ENCODE measurements around the gene UBTD1. TPM values are rescaled to one million over a fixed set of nuclear protein-coding genes. Genes with fewer than 3 reads are reported as not detected.

The UBTD1 gene
- total RNA-seq, 1 donor, result 22.1 TPM

DNA sequence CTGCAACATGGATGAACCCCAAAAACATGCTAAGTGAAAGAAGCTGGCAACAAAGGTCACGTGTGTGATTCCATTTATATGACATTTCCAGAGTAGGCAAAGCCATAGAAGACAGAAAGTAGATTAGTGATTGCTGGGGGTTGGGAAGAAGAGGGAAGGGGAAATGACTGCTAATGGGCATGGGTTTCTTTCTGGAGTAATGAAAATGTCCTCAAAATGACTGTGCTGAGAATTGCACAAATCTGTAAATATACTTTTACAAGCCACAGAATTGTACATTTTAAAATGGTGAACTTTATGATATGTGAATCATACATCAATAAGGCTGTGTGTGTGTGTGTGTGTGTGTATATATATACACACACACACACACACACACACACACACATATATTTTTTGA lies 16.3 kb upstream of the UBTD1 start:
- no peak overlapping the region for H3K4me3 ChIP-seq (ENCODE audit: low read depth, low read length)
- TF ChIP-seq, protein P1, sequence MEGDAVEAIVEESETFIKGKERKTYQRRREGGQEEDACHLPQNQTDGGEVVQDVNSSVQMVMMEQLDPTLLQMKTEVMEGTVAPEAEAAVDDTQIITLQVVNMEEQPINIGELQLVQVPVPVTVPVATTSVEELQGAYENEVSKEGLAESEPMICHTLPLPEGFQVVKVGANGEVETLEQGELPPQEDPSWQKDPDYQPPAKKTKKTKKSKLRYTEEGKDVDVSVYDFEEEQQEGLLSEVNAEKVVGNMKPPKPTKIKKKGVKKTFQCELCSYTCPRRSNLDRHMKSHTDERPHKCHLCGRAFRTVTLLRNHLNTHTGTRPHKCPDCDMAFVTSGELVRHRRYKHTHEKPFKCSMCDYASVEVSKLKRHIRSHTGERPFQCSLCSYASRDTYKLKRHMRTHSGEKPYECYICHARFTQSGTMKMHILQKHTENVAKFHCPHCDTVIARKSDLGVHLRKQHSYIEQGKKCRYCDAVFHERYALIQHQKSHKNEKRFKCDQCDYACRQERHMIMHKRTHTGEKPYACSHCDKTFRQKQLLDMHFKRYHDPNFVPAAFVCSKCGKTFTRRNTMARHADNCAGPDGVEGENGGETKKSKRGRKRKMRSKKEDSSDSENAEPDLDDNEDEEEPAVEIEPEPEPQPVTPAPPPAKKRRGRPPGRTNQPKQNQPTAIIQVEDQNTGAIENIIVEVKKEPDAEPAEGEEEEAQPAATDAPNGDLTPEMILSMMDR (IDR thresholded peaks at IDR 0.05; ENCODE audit: insufficient read depth, low read length), result no peak
- no peak for DNase-seq (ENCODE audit: low read depth)

DNA sequence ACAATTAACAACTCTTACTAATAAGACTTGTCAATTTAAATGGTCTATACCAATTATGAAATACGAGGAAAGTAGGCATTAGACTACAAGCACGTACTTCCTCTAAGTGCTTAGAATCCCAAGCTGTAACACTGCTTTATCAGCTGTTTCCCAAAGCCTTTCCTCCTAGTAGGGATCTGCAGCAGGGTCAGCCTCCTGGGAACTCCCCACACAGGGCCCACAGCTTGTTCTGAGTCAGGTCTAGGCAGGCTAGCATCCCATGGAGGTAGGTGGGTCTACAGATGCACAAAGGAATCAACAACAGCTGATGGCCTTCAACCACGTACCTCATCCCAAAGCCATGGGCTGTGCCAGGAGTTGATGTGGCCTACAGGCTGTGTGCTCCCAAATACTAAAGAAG lies 15.2 kb upstream of the UBTD1 start:
- DNase-seq (ENCODE audit: low read depth), result no peak

DNA sequence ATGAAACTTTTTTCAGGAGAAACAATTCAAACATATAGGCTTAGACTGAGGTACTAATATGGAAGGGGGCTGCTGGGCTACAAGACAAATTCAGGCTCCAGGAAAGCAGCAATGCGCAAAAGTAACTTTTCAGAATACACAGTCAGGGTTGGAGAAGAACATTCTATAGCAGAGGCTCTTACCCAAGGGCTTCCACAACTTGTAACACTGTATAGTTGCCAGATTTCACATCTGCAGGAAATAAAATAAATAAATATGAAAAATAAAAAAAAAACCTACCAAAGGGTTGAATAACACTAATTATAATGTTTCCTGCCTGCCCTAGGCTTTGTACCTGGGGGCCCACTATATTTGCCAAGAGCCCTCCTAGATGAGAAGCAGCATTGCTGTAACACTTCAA lies 14.8 kb upstream of the UBTD1 start:
- DNase-seq (ENCODE audit: low read depth), result no peak
- no peak overlapping the region for H3K4me3 ChIP-seq (ENCODE audit: low read depth, low read length)
- TF ChIP-seq, protein P1 (IDR thresholded peaks at IDR 0.05; ENCODE audit: insufficient read depth, low read length), result no peak

More for the DNA sequence above, 15.2 kb upstream of the UBTD1 start:
- no peak overlapping the region for H3K4me3 ChIP-seq (ENCODE audit: low read depth, low read length)
- TF ChIP-seq, protein P1 (IDR thresholded peaks at IDR 0.05; ENCODE audit: insufficient read depth, low read length), result no peak

DNA sequence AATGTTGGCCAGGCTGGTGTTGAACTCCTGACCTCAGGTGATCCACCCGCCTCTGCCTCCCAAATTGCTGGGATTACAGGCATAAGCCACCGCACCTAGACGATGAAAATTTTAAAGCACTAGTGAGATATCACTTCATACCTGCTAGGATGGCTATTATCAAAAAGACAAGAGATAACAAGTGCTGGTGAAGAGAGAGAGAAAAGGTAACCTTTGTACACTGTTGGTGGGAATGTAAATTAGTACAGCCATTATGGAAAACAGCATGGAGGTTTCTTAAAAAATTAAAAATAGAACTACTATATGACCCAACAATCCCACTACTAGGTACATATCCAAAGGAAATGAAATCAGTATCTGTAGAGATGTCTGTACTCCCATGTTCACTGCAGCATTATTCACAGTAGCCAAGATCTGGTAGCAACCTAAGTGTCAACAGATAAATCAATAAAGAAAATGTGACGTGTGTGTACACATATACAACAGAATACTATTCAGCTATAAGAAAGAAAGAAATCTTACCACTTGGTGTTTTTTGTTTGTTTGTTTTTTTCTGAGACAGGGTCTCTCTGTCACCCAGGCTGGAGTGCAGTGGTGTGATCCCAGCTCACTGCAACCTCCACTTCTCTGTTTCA lies 13.0 kb upstream of the UBTD1 start:
- H3K4me3 ChIP-seq (ENCODE audit: low read depth, low read length), result no peak overlapping the region
- TF ChIP-seq, protein P1 (IDR thresholded peaks at IDR 0.05; ENCODE audit: insufficient read depth, low read length), result no peak
- DNase-seq (ENCODE audit: low read depth), result no peak

DNA sequence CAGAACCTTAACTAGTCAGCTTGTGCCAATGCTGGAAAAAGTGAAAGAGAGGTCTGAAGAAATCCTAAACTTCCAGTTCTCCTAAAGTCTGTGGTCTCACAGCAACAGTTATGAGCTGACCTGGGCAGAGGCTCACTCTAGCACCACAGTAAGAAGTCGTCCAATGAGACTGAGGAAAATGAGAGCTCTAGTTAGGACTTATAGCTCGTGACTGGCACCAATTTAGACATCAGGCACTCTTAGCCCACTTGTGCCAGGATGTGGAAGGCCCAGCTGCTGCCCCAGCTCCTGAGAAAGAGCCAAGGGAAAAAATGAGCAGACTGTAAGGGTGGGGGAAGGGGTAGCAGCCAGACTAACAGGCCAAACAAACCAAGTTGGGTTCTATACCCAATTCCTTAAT lies 8.1 kb upstream of the UBTD1 start:
- DNase-seq (ENCODE audit: low read depth), result no peak
- TF ChIP-seq, protein P1 (IDR thresholded peaks at IDR 0.05; ENCODE audit: insufficient read depth, low read length), result no peak
- no peak overlapping the region for H3K4me3 ChIP-seq (ENCODE audit: low read depth, low read length)

DNA sequence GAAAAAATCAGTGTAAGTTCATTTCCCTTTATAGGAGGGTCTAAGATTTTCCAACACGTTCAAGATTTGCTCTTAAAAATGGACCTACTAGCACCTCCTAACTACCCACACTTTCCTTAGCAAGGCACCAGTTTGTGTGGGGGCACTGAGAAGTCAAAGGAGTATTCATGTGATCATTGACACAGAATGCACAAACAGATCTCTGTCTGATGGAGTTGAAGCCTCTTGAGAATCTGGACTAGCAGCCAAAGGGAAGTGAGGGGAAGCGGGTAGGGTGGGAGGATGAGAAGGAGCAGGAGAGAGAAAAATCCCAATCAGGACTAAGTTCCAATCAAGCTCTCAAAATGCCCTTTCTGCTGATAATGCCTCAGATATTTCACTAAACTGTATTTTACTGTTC lies 4.6 kb upstream of the UBTD1 start:
- no peak overlapping the region for H3K4me3 ChIP-seq (ENCODE audit: low read depth, low read length)
- TF ChIP-seq, protein P1 (IDR thresholded peaks at IDR 0.05; ENCODE audit: insufficient read depth, low read length), result no peak
- no peak for DNase-seq (ENCODE audit: low read depth)

Measured in fibroblast of the aortic adventitia (primary cell).